GM21528 (cell line): ENCODE data around the gene MAGI1.

Source experiments
- ATAC-seq: cut with Tn5 transposase; IDR thresholded peaks from one replicate; pipeline ENCODE4 v1.9.1; 2021; ENCODE audit warnings: mild to moderate bottlenecking, moderate library complexity; ENCODE audit not compliant: unreplicated experiment, low FRiP score

Gene MAGI1

GRCh38 chr3:65950340-65951326 lies 88.1 kb downstream of the MAGI1 start:
- no peak for ATAC-seq

GRCh38 chr3:65948841-65949573 lies 89.7 kb downstream of the MAGI1 start:
- ATAC-seq, result no peak

DNA sequence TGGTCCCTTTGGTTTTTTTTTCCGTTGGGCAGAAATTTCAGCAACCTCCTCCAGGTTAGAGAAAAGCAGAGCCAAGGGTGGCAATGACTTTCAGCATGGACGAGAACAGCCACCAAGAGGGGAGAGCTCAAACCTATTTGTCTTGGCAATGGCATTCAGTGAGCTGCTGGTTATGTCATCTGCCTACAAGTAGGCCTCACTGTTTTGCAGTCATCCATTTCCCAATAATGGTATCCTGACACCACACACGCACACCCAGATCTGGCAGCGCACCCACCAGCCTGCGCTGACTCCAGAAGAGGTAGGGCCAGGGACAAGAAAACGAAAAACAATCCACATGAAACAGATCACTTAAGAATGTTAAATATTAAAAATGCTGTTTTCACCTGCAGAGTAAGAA lies 92.3 kb downstream of the MAGI1 start:
- no peak for ATAC-seq

DNA sequence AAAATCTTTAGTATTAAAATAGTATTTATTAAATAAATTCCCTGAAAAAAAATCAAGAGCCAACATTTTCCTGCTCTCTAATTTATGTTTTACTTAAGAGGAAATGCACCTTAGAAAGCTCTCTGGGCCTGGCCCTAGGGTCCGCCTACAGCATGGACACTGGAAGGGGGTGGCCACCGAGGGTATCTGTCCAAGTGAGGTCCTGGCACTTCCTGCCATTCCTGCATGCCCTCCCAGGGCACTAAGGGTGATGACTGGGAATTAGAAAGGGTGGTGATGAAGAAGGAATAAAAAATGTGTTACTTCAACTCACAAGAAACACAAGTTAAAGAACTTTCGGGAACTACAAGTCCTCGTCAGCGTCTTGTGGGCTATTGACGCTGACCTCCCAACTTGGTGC lies 92.8 kb downstream of the MAGI1 start:
- no peak for ATAC-seq

- ATAC-seq, result no peak
Observed at GRCh38 chr3:65945480-65945879, 93.2 kb downstream of the MAGI1 start.

GRCh38 chr3:65944252-65944651 lies 94.5 kb downstream of the MAGI1 start:
- ATAC-seq, result no peak

DNA sequence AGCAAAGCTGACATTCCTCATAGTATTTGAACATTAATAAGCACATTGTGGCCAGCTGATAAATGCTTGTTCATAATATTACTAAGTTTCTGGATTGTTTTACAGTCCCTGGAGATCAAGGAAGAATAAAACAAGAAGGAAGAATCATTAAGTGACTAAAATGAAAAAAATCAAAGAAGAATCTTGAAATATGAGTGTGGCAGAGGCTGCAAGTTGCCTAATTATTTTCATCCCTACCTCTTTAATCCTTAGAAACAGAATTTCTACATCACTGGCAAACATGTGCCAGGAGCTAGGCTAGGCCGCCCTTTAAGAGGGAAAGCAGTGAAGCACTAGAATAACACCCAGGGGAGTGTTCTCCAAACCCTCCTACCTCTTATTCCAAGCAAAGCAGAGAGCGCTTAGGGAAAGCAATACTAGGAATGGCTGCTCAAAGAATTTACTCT lies 98.9 kb downstream of the MAGI1 start:
- ATAC-seq, result no peak

DNA sequence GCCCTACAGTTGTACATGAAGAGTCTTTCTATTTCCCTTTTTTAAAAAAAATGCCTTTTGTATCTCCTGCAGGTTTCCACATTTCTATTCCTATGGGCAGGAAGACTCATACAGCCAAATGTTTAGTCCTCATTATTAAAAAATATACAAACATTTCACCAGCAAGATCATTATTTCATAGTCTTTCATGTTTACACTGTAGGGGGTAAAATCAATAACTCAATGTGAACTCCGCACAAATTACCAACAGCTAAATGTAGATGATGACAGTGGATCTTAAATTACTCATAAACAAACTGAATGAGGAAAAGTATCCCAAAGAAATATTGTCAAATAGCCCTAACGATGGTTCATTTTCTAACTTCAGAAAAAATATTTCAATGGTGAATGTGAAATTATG lies 99.5 kb downstream of the MAGI1 start:
- no peak for ATAC-seq

GRCh38 chr3:65938676-65939075 lies 100.0 kb downstream of the MAGI1 start:
- ATAC-seq, result no peak

GRCh38 chr3:65938147-65938546 lies 100.6 kb downstream of the MAGI1 start:
- no peak for ATAC-seq

DNA sequence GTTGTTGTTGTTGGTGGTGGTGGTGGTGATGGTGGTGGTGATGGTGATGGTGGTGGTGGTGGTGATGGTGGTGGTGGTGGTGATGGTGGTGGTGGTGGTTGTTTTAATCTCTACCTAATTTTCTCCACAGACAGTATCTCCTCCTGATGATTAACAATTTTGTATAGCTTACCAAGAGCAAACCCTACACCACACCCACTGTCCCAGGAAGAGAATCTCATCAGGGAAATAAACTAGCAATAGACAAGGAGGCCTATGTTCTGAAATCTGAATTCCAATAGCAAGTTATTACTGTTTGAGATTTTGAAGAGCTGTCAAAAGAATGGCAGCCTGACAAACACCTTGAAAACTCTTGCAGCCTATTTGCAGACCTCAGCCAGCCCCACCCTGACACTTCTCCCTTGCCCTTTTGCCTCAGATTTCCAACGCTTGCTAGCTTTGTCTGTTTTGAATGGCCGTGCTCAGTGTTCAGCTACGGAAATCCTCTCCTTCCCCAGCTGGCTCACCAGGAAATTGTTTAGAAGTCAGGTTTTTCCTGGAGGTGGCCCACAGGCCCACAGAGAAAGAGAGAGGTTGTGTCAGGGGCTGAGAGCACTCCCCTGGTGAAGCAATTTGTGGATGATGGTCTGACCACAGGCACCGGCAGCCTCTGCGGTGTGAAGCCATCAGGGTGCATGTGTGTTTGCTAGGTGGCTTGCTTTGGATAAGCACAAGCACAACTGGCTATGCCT lies 101.6 kb downstream of the MAGI1 start:
- no peak for ATAC-seq

DNA sequence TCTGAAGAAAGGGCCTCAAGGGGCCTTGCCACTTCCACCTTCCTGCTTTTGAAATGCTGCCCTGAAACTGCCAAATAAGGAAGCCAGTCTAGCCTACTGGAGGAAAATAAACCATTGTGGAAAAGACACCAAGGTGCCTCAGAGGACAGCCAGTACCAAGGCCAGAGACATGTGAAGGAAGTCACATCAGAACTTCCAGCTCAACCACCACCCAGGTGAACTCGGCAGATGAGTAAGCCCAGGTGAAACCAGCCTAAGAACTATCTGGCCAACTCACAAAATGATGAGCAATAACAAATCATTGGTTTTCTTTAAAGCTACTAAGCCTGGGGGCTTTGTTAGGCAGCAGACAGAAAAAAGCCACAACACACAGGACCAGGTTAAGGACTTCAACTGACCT lies 103.0 kb downstream of the MAGI1 start:
- no peak for ATAC-seq

DNA sequence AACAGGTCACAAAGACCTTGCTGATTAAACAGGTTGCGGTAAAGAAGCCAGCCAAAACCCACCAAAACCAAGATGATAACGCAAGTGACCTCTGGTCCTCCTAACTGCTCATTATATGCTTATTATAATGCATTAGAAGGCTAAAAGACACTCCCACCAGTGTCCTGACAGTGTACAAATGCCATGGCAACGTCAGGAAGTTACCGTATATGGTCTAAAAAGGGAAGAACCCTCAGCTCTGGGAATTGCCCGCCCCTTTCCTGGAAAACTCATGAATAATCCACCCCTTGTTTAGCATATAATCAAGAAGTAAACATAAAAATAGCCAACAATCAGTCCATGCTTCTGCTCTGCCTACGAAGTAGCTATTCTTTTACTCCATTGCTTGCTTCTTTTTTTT lies 108.1 kb downstream of the MAGI1 start:
- no peak for ATAC-seq

DNA sequence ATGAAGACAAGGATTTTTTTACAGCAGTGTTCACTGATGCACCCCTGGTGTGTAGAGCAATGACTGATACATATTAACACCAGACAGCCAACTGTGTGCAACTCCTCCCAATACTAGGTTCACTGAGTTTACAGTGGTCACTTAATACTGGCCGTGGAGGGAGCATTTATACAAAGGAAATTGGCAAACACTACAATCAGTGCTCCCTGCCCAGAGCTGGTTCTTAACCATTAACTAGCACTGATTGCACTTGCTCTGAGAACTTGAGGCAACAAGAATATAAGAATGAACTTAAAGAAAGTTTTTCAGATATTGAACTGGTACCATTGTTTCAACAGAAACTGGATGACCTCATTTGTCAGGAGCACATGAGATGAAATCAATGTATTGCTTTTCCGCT lies 110.6 kb downstream of the MAGI1 start:
- ATAC-seq, result no peak

- no peak for ATAC-seq
Observed at GRCh38 chr3:65927576-65927975, 111.1 kb downstream of the MAGI1 start.

GRCh38 chr3:65925254-65925954 lies 113.3 kb downstream of the MAGI1 start:
- no peak for ATAC-seq

DNA sequence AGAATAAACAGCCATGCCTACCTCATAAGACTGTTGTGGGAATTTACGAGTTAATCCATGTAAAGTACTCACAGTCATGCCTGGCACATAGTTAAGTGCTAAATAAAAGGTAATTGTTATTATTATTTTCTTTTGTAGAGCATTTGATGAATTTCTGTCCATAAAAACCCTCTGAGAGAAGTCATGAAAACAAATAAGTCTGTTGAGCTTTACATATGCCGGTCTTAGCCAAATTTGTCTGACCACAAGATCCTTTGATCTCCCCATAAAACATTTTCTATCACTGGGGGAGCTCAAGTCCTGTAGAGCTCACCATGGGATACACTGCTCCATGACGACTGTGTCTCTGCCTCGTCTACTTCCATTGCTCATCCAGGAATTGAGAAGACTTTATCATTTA lies 114.0 kb downstream of the MAGI1 start:
- ATAC-seq, result no peak

GRCh38 chr3:65922441-65922840 lies 116.3 kb downstream of the MAGI1 start:
- no peak for ATAC-seq

DNA sequence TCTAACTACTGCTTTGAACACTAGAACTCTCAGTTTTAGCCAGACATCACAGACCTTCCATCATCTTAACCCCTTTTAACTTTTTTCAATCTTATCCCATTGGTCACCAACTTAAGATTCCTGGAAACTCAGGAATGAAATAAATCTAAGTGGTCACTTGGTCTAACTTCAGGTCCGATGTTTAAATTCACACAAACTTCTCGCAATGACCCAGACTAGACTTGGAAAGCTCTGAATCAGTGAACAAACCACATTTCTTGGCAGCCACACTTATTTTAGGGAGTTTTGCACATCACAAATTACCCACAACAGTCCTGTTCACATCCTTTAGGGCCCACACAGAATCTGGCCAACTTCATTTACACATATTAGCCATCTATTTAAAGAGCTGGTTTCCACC lies 118.9 kb downstream of the MAGI1 start:
- ATAC-seq, result no peak

DNA sequence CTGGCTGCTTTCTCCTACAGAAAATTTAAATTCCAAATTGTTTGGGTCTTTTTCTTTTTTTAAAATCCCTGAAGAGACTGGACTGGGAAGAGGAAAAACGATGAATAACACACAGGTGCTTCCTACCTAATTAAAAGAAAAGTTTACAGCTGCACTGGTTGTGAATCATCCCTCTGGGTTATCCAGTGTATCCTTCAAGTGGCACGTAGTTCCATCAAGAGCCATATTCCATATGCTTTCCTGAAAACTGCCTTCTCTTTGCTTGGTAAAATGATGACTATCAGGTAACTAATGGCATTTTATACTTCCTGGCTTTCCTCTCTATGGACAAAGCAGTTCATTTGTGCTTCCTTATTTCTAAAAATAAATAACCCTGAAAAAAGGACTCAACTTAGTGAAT lies 123.2 kb downstream of the MAGI1 start:
- ATAC-seq, result no peak
